Esophagus muscularis mucosa (tissue), 4 donors: ENCODE results near the gene PLD3.

Experiments
- EP300 ChIP-seq: sonication (generic); formaldehyde crosslinking; IDR thresholded peaks from one replicate; pipeline ENCODE4 v1.6.1; 2017; ENCODE audit warnings: antibody characterized with exemption
- POLR2A ChIP-seq: fragments of 450-650 bp; IDR thresholded peaks from one replicate; pipeline ENCODE4 v1.6.1; 2017; ENCODE audit warnings: antibody characterized with exemption, moderate library complexity, mild to moderate bottlenecking, low read depth
- POLR2AphosphoS5 ChIP-seq, 2 donors: sonication (generic); formaldehyde crosslinking; IDR thresholded peaks; one replicate each; pipeline ENCODE4 v1.6.1; 2017; ENCODE audit warnings: antibody characterized with exemption in 2 of 2
- TF ChIP-seq, protein P1 (sequence below), 3 experiments: fragments of 200-600 bp in 2 of 3; fragments of 450-650 bp in 1 of 3; sonication (generic) in 2 of 3; IDR thresholded peaks; one replicate each; pipeline ENCODE4 v1.5.1; 2017 to 2019; ENCODE audit warnings: antibody characterized with exemption in 3 of 3, mild to moderate bottlenecking in 2 of 3, moderate library complexity in 1 of 3

- TF ChIP-seq POLR2A (no peak), POLR2AphosphoS5 (IDR thresholded peaks at IDR 0.05) (no peak), EP300 (no peak)
- TF ChIP-seq, protein P1, sequence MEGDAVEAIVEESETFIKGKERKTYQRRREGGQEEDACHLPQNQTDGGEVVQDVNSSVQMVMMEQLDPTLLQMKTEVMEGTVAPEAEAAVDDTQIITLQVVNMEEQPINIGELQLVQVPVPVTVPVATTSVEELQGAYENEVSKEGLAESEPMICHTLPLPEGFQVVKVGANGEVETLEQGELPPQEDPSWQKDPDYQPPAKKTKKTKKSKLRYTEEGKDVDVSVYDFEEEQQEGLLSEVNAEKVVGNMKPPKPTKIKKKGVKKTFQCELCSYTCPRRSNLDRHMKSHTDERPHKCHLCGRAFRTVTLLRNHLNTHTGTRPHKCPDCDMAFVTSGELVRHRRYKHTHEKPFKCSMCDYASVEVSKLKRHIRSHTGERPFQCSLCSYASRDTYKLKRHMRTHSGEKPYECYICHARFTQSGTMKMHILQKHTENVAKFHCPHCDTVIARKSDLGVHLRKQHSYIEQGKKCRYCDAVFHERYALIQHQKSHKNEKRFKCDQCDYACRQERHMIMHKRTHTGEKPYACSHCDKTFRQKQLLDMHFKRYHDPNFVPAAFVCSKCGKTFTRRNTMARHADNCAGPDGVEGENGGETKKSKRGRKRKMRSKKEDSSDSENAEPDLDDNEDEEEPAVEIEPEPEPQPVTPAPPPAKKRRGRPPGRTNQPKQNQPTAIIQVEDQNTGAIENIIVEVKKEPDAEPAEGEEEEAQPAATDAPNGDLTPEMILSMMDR (IDR thresholded peaks at IDR 0.05) = no peak
These were observed 52.1 kb downstream of the PLD3 start for GRCh38 chr19:40400559-40400958.
